MV-4-11 (cell line): ENCODE measurements around the gene RHOBTB3.
A peak's percentile ranks its signal among the peaks of the same experiment; 100 is the strongest.
"Not testable (repeated sequence)": the region's sequence is repeated elsewhere in the genome, so short reads cannot be mapped to it uniquely, and the experiment has no call there.

Experiments used
- DNase-seq: peaks from one replicate; lab custom pipeline; 2025; lab: John Stamatoyannopoulos, UW

Gene RHOBTB3

GRCh38 chr5:95818181-95819147 is 87.3 kb downstream of the RHOBTB3 start:
- DNase-seq = peak; percentile 97

GRCh38 chr5:95821110-95822021 is 90.2 kb downstream of the RHOBTB3 start:
- DNase-seq = no peak

- peak; percentile 36 for DNase-seq
These were observed 91.0 kb downstream of the RHOBTB3 start for GRCh38 chr5:95822043-95822541.

- DNase-seq = peak; percentile 62
These were observed 91.5 kb downstream of the RHOBTB3 start, which contains the start of gene GLRX for GRCh38 chr5:95822542-95823181. GLRX (minus strand) TSS chr5:95822726; CDS start chr5:95822662, 64 bp downstream.

GRCh38 chr5:95823218-95823737 is 92.1 kb downstream of the RHOBTB3 start:
- DNase-seq = peak; percentile 71

GRCh38 chr5:95823738-95824609 is 92.8 kb downstream of the RHOBTB3 start:
- DNase-seq = peak; percentile 92

- DNase-seq = no peak
These were observed 93.6 kb downstream of the RHOBTB3 start for GRCh38 chr5:95824747-95825146.

- no peak for DNase-seq
These were observed 94.4 kb downstream of the RHOBTB3 start for GRCh38 chr5:95825495-95825894.

GRCh38 chr5:95826949-95827891 is 96.1 kb downstream of the RHOBTB3 start:
- DNase-seq = peak; percentile 21

- no peak for DNase-seq
These were observed 96.7 kb downstream of the RHOBTB3 start for GRCh38 chr5:95827892-95828246.

- no peak for DNase-seq
These were observed 99.1 kb downstream of the RHOBTB3 start for GRCh38 chr5:95830226-95830625.

GRCh38 chr5:95832664-95833063 is 101.5 kb downstream of the RHOBTB3 start:
- DNase-seq = no peak

GRCh38 chr5:95835682-95836385 is 104.7 kb downstream of the RHOBTB3 start:
- peak; percentile 36 for DNase-seq

GRCh38 chr5:95836544-95836943 is 105.4 kb downstream of the RHOBTB3 start:
- DNase-seq = no peak

GRCh38 chr5:95836971-95837370 is 105.8 kb downstream of the RHOBTB3 start:
- DNase-seq = not testable (repeated sequence)

- DNase-seq = no peak
These were observed 106.4 kb downstream of the RHOBTB3 start for GRCh38 chr5:95837492-95837891.

- DNase-seq = no peak
These were observed 106.9 kb downstream of the RHOBTB3 start for GRCh38 chr5:95838001-95838520.

- no peak for DNase-seq
These were observed 107.4 kb downstream of the RHOBTB3 start for GRCh38 chr5:95838556-95838955.

GRCh38 chr5:95839658-95840057 is 108.5 kb downstream of the RHOBTB3 start:
- no peak for DNase-seq
